Activated CD4-positive, alpha-beta T cell treated with anti-CD3 and anti-CD28 coated beads, Interleukin-2, Interleukin-6, amounts not matched to agents 100 ng/mL and 50 ng/mL, durations not matched to agents 16 hours and 8 hours (primary cell): ENCODE results near the gene SDF4.

Source experiments
- DNase-seq: peaks from one replicate; pipeline ENCODE4 v3.0.0-alpha.2; 2020

Gene SDF4

DNA sequence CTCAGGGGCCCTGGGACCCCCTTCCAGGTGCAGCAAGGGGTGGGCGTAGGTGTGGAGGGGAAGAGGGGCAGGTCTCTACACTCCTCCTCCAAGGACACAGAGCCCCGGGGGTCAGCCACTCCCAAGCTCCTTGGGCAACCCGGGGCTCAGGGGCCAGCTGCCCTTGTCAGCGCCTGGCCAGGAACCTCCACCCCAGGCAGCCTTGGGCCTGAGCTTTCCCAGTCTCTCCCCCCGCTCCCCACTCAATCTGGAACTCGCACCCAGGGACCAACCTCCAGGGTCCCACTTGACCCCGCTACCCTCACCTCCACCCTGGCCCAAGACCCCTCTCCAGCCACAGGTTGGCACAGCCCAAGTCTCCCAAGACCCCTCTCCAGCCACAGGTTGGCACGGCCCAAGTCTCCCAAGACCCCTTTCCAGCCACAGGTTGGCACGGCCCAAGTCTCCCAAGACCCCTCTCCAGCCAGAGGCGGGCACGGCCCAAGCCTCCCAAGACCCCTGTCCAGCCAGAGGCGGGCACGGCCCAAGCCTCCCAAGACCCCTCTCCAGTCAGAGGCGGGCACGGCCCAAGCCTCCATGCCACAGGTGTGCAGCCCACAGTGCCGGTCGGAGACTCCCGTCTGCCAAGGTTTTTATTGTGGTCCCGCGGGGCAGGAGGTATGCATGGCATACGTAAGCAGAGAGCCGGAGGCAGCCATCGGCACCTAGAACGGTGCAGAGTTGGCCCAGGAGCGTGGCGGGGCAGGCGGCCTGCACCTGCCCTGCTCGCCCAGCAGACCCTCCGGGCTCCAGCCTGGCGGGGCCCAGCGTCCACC, 20.9 kb downstream of the SDF4 start:
- DNase-seq = no peak

DNA sequence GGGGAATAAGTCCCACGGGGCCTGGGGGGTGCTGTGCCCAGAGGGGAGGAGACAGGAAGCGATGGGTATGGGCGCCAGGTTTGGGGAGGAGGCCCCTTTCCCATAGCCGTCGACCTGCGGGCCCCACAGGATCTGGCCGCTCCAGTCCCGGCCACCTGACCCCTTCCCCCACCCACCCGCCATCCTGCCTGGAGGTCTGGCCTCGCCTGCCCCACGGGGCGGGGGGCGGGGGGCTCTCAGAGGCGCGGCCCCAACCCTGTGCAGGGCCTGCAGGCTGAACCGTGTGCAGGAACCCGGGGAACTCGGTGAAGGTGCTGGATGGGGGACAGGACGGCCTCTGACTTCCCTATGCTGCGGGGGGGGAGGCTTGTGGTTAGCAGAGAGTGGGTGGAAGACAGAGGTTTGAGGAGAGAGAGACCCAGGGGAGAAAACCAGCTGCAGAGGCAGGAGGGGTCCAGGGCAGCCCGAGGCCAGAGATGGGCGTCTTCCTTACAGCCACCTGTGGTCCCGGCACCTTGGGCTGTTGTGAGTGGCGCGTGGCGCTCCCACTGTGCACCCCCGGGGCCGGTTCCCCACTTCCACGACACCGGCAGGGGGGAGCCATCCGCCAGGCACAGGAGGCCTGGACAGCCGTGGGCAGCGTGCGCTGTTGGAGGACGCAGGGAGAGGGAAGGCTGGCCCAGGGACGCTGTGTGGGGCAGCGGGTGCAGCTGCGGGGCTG, 22.9 kb downstream of the SDF4 start:
- DNase-seq = peak; percentile 39

DNA sequence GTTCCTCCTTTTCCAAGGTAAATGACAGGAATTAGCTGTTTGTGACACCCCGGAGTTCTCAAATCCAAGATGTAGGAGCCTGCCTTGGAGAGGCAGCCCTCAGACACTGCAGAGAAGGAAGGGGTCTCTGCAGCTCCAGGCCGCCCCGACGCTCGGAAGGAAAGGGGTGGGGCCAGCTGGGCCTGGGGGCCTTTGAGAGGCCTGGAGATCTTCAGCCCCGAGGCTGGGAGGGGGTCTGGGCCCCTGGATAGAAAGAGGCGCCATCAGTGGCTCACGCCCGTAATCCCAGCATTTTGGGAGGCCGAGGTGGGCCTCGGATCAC, 24.3 kb downstream of the SDF4 start:
- no peak for DNase-seq

DNA sequence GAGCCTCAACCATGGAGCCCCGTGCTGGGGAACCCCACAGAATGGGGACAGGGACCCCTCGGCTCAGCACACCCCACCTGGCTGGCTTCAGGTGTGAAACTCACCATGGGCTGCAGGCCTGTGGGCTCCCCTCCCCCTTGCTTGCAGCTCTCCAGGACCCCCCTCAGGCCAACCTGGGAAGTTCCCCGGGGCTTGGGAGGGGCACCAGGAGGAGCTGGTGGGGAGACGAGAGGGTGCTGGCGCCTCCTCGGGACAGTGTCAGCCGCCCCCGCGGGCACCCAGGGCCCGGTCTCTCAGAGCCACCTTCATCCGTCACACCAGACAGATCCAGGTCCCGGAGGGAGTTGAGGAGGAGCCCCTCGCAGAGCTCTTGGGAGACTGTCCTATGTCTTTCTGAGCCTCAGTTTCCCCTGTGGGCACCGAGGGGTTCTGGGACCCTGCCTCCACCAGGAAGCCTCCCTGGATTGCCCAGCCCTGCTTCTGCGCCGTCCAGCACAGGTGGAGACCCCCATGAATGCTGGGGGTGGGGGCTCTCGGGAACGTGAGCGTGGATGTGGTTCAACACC, 24.8 kb downstream of the SDF4 start:
- DNase-seq = no peak

DNA sequence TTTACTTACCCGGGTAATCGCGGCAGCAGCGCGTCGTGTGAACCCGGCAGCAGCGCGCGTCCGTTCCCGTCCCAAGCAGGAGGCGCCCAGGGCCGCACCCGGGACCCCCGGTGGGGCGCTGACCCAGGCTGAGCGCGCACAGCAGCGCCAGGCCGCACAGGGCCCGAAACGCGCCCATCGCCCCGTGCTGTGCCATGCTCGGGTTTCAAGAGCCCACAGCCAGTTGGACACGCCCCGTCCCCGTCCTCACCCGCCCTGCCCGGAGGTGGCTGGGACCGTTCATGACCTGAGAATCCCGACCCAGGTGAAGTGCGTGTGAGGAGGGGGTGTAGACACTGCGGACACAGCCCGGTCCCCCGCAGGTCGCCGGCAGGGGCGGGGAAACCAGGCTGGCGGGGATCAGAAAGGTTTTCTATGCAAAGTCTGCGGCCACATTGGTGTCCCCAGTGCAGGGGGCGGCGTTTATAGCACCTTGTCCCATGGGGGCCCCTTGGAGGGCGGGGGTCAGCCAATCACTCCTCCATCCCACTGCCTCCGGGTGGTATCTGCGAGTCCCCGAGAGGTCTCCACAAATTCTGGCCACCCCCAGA, 25.3 kb downstream of the SDF4 start, which contains the start of gene TNFRSF18:
Gene TNFRSF18 (minus strand): TSS at position 217 of the 590 bp plus-strand sequence. CDS start 21 bp downstream, at position 196.
- peak; percentile 49 for DNase-seq

DNA sequence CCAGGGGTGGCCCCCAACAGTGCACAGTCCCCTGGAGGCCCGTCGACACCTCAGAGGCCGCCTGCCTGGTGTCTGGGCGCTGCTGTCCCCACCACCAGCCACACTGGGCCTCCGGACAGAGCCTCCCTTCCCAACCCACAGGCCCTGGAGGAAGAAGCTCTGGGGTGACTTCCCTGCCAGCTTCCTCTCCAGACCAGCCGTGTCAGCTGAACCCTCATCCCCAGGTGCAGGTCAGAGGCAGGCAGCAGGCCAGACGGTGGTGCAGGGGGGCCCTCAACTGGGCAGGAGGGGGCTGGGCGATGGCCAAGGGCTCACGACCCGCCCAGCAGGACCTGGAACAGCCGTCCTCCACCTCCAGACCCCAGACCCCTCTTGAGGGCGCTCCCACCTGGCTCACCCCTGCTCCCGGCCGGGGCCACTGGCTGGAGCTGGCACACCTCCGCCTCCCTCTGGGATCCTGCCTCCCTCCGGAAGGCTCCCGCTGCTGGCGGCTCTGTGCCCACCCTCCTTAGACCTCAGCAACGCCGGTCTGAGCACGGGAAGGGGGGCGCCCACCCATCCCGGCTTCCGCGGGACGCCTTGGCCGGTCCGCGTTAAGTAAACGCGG, 25.9 kb downstream of the SDF4 start:
- no peak for DNase-seq

DNA sequence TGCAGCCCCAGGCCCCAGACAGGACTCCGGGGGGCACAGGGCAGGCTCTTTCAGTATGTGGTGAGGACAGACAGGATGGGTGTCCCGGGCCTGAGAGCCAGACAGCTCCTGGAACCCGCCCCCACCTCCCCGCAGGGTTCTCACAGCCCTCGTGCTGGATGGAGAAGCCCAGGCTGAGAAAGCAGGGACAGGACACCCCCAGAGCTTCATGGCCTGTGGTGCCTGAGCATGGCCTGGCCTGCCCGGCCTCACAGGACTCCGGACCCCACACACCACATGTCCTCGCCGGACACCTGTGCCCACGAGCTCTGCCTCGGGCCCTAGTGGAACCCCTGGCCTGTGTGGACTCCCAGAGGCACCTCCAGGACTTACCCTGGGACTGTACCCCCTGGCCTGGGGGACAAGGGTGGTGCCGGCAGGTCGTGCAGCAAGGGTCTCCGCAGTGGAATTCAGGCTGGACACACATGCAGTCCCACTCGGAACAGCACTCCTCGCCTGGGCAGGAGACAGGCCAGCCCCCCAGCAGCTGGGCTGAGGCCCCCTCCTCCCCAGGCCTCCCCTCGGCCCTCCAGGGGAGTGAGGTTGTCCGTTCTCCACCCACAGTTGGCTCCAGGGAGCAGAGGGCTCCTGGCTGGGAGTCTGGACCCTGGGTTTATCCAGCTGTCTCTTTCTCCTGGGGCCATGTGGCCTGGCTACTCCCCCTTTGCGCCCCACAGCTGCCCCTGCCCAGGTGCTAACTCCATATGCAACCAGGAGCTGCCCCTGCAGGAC, 26.6 kb downstream of the SDF4 start:
- no peak for DNase-seq

DNA sequence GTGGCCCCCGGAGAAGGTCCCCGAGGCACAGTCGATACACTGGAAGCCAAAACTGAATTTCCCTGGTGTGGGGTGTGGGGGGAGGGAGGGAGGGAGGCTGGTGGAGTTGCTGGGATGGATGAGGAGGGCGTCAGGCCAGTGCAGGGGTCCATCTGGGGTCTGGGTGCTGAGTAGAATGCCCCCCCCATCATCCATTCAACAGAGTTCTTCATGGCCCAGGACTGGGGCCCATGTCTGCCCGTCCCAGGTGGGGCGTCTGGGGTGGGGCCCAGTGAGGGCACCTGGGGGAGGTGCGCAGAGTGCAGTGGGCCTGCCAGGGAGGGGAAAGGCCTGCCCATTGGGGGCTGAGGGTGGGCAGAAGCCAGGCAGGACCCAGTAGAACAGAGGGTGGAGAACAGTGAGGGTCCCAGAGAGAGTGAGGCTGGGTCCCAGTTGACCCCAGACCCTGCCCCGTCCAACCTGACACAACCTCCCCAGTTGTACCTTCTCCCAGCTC, 27.3 kb downstream of the SDF4 start:
- no peak for DNase-seq

DNA sequence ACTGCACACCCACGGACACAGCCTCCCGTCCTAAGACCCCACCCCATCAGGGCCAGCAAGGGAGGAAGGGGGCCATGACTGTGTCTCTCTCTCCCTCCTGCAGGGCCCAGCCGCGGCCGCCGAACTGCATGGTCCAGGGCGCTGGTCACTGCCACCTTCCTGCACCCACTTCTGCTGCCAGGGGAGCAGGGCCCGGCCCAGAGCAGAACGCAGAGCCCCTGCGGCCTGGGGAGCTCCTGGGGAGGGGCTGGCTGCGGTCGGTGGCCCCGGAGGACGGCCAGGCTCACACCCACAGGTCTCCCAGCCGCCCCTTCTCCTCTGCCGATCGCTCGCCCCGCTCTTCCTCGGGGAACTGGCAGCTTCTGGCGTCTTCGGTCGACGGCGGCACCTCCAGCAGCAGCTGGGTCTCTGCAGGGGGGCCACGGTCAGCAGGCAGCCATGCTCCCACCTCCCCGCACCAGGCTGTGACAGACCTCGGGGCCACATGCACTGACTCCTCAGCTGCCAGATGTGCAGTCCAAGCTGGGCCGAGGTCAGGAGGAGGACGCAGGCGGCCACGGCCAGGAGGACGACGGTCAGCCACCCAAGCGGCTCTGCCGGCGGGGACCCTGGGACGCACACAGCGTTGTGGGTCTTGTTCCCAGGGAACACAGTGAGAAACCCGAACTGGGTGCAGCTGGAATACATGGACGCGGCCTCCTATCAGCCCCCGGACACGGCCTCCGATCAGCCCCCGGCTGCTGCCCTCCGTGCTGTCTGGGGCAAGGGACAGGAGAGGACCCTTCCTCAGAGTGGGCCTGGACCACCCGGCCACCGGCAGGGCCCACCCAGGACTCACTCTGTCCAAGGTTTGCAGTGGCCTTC, 28.0 kb downstream of the SDF4 start:
- DNase-seq = no peak

DNA sequence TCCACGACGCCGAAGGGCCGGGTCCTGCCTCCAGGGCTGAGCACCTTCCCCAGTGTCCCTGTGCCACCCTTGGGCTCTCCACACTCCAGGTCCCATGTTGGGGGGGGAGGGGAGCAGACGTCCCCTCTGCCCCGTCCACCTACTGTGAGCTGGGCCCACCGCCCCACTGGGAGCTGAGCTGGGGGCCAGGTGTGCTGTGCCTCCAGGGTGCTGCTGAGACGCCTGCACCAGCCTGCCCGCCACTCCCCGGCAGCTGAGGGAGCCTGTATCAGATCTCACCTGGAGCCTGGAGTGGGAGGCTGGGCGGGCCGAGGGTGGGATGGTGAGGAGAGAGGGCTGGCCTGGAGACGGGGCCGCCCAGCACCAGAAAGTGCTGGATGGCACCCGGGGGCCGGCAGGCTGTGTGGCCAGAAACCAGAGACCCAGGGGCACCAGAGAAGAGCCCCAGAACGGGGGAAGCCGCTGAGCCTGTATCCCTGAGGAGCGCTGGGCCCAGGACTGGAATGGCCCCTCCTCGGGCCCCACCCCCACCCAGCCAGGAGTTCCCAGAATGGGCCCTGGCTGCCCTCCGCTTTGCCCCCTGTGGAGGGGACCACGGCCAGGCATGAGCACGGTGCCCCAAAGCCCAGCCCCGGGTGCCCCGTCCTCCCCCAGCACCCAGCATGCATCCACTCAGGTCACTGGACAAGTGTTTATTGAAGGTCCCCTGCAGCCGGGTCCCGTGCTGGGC, 28.8 kb downstream of the SDF4 start:
- no peak for DNase-seq

DNA sequence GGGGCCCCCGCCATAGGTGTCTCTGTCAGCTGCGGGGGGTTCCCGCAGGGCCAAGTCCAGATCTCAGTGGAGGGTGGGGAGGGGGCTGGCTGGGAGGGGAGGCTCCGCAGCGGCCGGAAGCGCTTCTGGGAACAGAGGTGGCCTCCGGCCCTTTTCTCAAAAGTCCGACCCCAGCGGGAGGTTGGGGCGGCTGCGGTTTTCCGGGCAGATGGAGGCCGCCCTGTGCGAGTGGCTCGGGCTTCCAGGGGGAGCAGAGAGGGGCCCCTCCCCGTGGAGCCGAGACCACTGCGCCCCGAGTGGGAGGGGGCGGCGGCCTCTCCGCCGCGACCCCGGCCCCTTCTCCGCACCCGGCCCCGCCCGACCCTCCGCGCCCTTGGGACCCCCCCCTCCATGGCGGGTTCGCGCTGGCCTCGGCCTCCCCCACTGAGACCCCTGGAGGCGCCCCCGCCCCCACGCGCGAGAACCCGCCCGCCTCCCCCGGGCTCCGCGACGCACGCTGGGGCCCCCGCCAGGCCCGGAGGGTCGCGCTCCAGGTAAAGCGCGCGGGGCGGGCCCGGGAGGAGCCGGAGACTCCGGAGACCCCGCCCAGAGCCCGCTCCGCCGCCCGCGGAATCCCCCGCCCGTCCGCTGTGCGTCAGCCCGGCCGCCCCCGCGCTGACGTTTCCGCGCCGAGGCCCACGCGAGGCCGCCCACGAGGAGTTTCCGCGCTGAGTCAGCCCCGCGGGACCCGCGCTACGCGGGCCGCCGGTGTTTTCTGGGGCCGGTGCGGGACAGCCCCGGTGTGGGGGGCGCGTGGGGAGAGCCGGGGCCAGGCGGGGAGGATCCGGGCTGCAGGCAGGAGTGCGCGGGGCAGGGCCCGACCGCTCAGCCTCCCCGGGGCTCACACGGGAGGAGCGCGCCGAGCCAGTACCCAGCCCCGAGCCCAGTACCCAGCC, 30.7 kb downstream of the SDF4 start:
- peak; percentile 70 for DNase-seq

DNA sequence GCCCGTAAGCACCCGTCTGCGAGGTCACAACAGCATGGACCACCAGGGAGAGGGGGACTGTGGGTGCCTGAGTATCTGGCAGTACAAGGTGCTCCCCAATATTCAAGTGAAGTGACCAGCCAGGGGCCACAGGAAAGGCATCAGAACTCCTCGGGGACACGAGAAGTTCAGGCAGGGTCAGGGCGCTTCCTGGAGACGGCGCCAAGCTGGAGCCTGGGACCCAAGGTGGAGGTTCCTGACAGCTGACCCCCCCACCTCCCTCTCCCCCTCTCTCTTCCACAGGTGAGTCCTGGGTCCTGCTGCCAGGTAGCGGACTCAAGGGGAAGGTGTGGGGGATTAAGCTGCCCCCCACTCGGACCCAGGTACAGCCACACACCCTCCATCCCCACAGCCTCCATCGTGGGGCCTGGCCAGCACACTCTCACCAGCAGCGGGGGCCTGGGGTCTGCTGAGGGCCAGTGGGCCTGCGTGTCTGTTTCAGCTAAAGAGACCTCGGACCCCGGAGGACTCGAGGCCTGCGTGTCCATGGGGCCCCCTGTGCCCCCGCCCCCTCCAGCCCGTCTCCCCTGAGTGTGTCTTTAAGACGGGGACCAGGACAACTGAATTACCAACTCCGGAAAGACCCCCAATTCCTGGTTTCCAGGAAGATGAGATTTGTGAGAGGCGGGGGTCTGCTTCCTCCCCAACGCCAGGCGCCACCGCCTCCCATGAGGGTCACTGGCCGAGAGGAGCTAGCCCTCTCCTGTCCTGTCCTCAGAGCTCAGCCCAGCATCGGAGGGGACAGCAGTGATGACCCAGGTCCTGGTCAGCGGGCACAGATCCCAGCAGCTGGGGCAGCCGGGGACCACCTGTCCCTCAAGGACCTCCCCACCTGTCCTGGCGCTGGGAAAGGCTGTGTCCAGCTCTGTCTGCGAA, 31.6 kb downstream of the SDF4 start:
- DNase-seq = no peak

DNA sequence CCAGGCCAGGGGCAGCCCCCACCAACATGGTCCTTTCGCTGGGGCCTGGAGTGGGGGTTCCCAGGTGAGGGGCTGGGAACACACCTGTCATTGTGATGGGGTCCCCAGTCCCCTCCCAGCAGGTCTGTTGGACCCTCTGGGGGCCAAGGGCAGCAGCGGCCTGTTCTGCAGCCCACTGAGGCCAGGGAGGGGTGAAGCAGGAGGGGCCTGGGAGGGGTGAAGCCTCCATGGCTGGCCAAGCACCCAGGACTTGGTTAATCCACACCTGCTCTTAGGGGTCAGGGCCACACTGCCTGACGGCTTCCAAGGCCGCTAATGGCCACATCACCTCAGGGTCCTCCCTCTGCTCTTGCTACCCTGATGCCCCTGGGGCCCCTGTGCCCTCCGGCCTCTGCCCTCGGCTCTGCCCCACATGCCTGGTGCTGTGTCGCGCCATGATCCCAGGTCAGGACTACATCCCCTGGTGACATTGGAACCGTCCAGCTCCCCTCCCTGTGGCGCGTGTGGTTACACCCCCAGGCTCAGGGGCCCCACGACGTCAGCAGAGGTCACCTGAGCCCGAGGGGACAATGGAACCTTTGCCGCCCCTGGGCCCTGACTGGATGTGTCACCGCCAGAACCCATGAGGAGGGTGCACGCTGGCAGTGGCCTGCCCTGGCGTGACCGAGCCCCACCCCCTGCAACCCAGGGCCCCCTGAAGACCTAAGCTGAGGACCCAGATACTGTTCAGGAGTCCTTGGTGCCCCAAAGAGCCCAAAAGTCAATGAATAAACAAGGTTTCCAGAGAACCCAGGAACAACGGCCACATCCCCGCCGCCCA, 32.5 kb downstream of the SDF4 start:
- no peak for DNase-seq

DNA sequence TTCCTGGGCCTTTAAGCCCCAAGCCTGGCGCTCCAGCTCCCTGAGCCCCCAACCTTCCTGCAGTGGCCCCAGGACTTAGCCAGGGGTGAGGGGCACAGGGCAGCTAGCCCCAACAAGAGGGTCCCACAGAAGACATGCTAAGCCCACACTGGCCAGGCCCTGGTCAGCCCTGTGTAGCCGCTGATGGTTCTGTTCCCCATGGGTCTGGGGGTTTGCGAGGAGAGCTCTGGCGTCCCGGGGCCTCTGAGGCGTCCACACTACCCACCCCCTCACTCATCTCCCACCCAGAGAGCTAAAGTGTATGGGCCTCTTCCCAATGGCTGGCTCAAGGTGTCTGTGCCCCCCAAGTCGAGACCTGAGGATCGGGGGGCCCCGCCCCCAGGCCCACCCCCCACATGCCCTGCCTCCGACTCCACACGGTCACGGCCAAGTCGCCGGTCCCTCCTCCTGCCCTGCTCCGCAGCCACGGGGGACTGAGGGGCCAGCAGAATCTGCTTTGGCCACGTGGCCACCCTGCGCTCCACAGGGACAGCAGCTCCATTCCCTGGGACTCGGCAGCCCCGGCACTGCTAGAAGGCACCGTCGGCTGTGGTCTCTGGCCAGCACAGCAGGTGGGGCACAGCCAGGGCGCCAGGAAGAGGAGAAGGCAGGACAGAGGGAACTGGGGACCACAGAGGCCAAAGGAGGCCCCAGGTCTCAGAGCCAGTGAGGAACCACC, 33.2 kb downstream of the SDF4 start:
- DNase-seq = no peak

DNA sequence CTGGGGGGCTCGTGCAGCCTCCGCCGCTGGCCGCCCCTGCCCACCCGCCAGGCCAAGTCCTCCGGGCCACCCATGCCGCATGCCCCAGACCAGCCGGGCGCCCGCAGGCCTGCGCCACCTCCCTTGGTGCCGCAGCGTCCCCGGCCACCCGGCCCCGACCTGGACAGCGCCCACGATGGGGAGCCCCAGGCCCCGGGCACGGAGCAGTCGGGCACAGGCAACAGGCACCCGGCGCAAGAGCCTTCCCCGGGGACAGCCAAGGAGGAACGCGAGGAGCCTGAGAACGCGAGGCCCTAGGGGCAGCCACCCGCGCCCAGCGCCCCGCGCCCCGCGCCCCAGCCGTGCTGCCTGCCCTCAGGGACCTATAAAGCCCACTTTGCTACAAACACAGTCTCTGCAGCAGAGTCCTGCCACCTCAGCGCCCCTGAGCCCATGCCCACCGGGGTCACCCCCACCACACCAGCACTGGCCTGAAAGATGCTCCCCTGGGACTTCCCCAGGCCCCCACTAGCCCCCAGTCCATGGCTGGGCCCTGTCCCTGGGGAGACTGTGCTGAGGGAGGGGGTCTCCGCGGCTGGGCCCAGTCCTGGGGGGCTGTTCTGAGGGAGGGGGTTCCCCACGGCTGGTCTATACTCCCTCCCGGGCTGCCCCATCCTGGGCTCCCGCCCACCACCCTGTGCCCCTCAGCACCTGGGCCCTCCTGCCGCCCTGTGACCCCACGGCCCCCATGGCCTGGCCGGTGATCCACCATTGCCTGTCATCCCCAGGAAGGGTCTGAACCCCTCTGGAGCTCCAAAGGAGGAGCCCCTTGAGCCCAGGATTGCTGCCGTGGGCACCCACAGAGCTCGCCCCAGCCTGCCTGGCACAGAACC, 34.0 kb downstream of the SDF4 start:
- no peak for DNase-seq

DNA sequence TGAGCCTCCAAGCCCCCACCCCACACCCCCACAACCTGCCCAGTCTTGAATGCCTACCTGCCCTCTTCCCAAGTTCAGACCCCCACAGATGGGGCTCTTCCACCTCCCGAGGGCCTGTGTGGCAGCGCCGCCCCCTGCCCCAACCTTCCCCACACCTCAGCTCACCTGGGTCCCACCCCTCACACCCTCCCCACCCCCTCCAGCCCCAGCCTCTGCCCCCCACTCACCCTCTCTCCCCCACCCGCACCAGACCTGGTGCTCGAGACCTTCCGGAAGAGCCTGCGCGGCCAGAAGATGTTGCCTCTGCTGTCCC, 34.7 kb downstream of the SDF4 start:
- DNase-seq = no peak
